ENCODE data around the gene CYB561D2. TPM values are rescaled to one million over a fixed set of nuclear protein-coding genes. Genes with fewer than 3 reads are reported as not detected.

Gene CYB561D2
- total and polyA plus RNA-seq, 2 donors (not counting 3 experiments of a cell fraction or from before 2014, with no cell fraction given): 13.6 to 46.0 TPM

DNA sequence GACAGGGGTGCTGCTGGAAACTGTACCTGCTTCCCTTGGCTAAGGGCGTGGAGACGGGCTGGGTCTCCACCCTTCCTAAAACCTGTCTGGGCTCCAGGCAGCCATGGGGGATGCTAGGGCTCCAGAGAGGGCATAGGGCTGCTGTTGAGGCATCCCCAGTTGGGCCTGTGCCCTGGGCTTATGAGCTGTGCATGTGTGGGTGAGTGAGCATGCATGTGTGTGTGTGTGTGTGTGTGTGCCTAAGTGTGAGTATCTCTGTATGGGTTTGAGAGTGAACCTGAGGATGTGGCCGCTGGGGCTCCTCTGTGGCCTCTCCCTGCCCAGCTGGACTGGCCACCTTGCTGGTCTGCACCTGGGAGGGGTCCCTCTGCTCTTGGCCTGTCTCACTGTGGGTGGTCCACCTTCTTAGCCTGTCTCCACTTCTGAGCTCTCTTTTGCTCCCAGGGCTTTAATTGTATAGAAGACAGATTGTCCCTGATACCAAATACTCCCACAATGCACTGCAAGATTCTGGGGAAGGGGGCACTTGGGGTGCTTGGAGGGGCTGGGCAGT lies 20.5 kb downstream of the CYB561D2 start:
- no peak overlapping the region for H3K4me3 ChIP-seq (replicated peaks in 1 of 3; ENCODE audit: insufficient read depth in 1 of 3, low read depth in 1 of 3, low read length in 3 of 3)
- no peak for TF ChIP-seq EZH2 (IDR thresholded peaks at IDR 0.05; ENCODE audit: borderline replicate concordance, low read depth, low read length, severe bottlenecking)
- TF ChIP-seq, protein P1, sequence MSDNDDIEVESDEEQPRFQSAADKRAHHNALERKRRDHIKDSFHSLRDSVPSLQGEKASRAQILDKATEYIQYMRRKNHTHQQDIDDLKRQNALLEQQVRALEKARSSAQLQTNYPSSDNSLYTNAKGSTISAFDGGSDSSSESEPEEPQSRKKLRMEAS (IDR thresholded peaks at IDR 0.05; ENCODE audit: insufficient read depth, insufficient read length): no peak
- no peak for TF ChIP-seq FOS (IDR thresholded peaks at IDR 0.05; ENCODE audit: borderline replicate concordance, insufficient read depth, low read length)
- TF ChIP-seq GATA2 (IDR thresholded peaks at IDR 0.05; ENCODE audit: insufficient read depth, insufficient read length, low read depth, low read length): no peak
- no peak for TF ChIP-seq POLR2A (IDR thresholded peaks at IDR 0.05; ENCODE audit: low read depth, low read length)
- TF ChIP-seq, protein P2, sequence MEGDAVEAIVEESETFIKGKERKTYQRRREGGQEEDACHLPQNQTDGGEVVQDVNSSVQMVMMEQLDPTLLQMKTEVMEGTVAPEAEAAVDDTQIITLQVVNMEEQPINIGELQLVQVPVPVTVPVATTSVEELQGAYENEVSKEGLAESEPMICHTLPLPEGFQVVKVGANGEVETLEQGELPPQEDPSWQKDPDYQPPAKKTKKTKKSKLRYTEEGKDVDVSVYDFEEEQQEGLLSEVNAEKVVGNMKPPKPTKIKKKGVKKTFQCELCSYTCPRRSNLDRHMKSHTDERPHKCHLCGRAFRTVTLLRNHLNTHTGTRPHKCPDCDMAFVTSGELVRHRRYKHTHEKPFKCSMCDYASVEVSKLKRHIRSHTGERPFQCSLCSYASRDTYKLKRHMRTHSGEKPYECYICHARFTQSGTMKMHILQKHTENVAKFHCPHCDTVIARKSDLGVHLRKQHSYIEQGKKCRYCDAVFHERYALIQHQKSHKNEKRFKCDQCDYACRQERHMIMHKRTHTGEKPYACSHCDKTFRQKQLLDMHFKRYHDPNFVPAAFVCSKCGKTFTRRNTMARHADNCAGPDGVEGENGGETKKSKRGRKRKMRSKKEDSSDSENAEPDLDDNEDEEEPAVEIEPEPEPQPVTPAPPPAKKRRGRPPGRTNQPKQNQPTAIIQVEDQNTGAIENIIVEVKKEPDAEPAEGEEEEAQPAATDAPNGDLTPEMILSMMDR (IDR thresholded peaks at IDR 0.05; ENCODE audit: extremely low read depth in 1 of 2, insufficient read depth in 1 of 2, low read depth in 1 of 2, low read length in 2 of 2): no peak
- TF ChIP-seq JUN (IDR thresholded peaks at IDR 0.05; ENCODE audit: borderline replicate concordance, insufficient read depth, insufficient read length, low read depth): no peak
- TF ChIP-seq POLR2AphosphoS5 (IDR thresholded peaks at IDR 0.05; ENCODE audit: insufficient read depth, low read depth, low read length): no peak
- TF ChIP-seq MYC (IDR thresholded peaks at IDR 0.05; ENCODE audit: low read depth, low read length): no peak
- FAIRE-seq (no peak), DNase-seq (ENCODE audit: low read depth, low spot score) (no peak)
- no peak overlapping the region for H3K27ac ChIP-seq (ENCODE audit: insufficient read depth, low read depth, low read length)
- no peak overlapping the region for H3K9ac ChIP-seq (replicated peaks; ENCODE audit: extremely low read depth, insufficient read depth, low read length)
- H3K4me1 ChIP-seq (ENCODE audit: control insufficient read depth, extremely low read depth, insufficient read depth, low read length): no peaks in the 10 kb centered on the region
- H3K9me1 ChIP-seq (replicated peaks; ENCODE audit: control insufficient read depth, extremely low read depth, insufficient read depth, low read length): no peaks in the 10 kb centered on the region
- no peak overlapping the region for H2AFZ ChIP-seq (ENCODE audit: low read depth, low read length)
- H3K9me3 ChIP-seq (replicated peaks; ENCODE audit: control insufficient read depth, insufficient read depth, low read length): no peaks in the 10 kb centered on the region
- no TSS peak for BruUV-seq (replicated peaks)
- POLR2A ChIA-PET: no interaction called here
- no peaks in the 10 kb centered on the region for H3K36me3 ChIP-seq (ENCODE audit: control insufficient read depth in 2 of 2, extremely low read depth in 1 of 2, insufficient read depth in 2 of 2, low read length in 2 of 2)
- intact Hi-C loops (cut with micrococcal nuclease): no loop called here
- H3K27me3 ChIP-seq (ENCODE audit: control insufficient read depth in 2 of 2, insufficient read depth in 2 of 2, low read length in 2 of 2): peaks cover 0 to 2% of the 10 kb centered on the region in 2 experiments
- no peaks in the 10 kb centered on the region for H3K79me2 ChIP-seq (ENCODE audit: control insufficient read depth, insufficient read depth, low read length)
- no peak overlapping the region for H3K4me2 ChIP-seq (ENCODE audit: insufficient read depth, low read length)
- dilution Hi-C loops (cut with MboI; ENCODE audit: extremely low pct_ligation_motif_present, low sequenced_read_pairs): no loop called here
- CTCF ChIA-PET: interaction anchor here (0.5 to 3.7 kb wide), 14 partner anchors 14 to 178 kb away, joined by 3 to 77 read pairs (median 4); no protein-coding TSS in a partner anchor
- no peaks in the 10 kb centered on the region for H4K20me1 ChIP-seq (replicated peaks; ENCODE audit: control insufficient read depth, extremely low read depth, insufficient read depth, low read length)
